GM12874 (cell line): ENCODE data around the gene EDEM2.

Source experiments
- CTCF ChIP-seq: IDR thresholded peaks from 2 replicates; pipeline ENCODE4 v1.5.1; 2011; ENCODE audit warnings: low read depth, mild to moderate bottlenecking, control low read depth, low read length, moderate library complexity; ENCODE audit not compliant: insufficient read depth

The EDEM2 gene

GRCh38 chr20:35108921-35109320 lies 38.2 kb downstream of the EDEM2 start:
- TF ChIP-seq CTCF = no peak

- TF ChIP-seq CTCF = no peak
Observed at GRCh38 chr20:35106827-35107380, 40.2 kb downstream of the EDEM2 start.

- no peak for TF ChIP-seq CTCF
Observed at GRCh38 chr20:35104685-35105295, 42.3 kb downstream of the EDEM2 start.

GRCh38 chr20:35101620-35102019 lies 45.5 kb downstream of the EDEM2 start:
- no peak for TF ChIP-seq CTCF

GRCh38 chr20:35093267-35093884 lies 53.8 kb downstream of the EDEM2 start:
- no peak for TF ChIP-seq CTCF

GRCh38 chr20:35092524-35093266 lies 54.4 kb downstream of the EDEM2 start, which contains the start of gene TRPC4AP:
Gene TRPC4AP (minus strand): TSS chr20:35092807. CDS start chr20:35092781, 26 bp downstream.
- peak; percentile 99 for TF ChIP-seq CTCF

- TF ChIP-seq CTCF = no peak
Observed at GRCh38 chr20:35091816-35092523, 55.2 kb downstream of the EDEM2 start.
